HG03060 (cell line): Measurements from ENCODE around the gene RFFL.

Experiments
- ATAC-seq: cut with Tn5 transposase; IDR thresholded peaks from one replicate; pipeline ENCODE4 v1.9.1; 2021; ENCODE audit warnings: low read depth, moderate number of reproducible peaks; ENCODE audit not compliant: unreplicated experiment

RFFL gene

GRCh38 chr17:34980353-34980680 is 83.2 kb downstream of the RFFL start, which contains the start of gene LIG3:
Gene LIG3 (plus strand): TSS chr17:34980512. CDS start chr17:34983006, 2,494 bp downstream.
- peak; percentile 58 for ATAC-seq

- ATAC-seq = no peak
Observed at GRCh38 chr17:34979650-34980352, 83.7 kb downstream of the RFFL start.

- ATAC-seq = no peak
Observed at GRCh38 chr17:34979153-34979552, 84.4 kb downstream of the RFFL start.

- no peak for ATAC-seq
Observed at GRCh38 chr17:34974794-34975785, 88.4 kb downstream of the RFFL start.

- ATAC-seq = no peak
Observed at GRCh38 chr17:34974179-34974578, 89.3 kb downstream of the RFFL start.

GRCh38 chr17:34961093-34961911 is 102.2 kb downstream of the RFFL start, which contains the start of the genes CCT6B and ZNF830:
Gene CCT6B (minus strand): TSS chr17:34961460. CDS start chr17:34961393, 67 bp downstream.
Gene ZNF830 (plus strand): TSS chr17:34961540. CDS start chr17:34961567, 27 bp downstream.
- peak; percentile 86 for ATAC-seq

- no peak for ATAC-seq
Observed at GRCh38 chr17:34958438-34958837, 105.1 kb downstream of the RFFL start.
